NCI-H2029 treated with DMSO at 0.1 percent for 48 hours (cell line): ENCODE measurements around the gene SRP19.
A peak's percentile ranks its signal among the peaks of the same experiment; 100 is the strongest.
"Not testable (repeated sequence)": the region's sequence is repeated elsewhere in the genome, so short reads cannot be mapped to it uniquely, and the experiment has no call there.

ENCODE experiments used
- DNase-seq: peaks from one replicate; lab custom pipeline; 2025; lab: John Stamatoyannopoulos, UW

Gene SRP19

GRCh38 chr5:112860929-112861637 lies at the start of gene SRP19:
SRP19 (plus strand) TSS chr5:112861287; CDS start chr5:112861377, 90 bp downstream.
- peak; percentile 91 for DNase-seq

- DNase-seq = no peak
Measured at GRCh38 chr5:112812549-112812948, 48.5 kb upstream of the SRP19 start.

- no peak for DNase-seq
Measured at GRCh38 chr5:112820246-112820645, 40.8 kb upstream of the SRP19 start.

GRCh38 chr5:112822456-112822855 lies 38.6 kb upstream of the SRP19 start:
- DNase-seq = no peak

- DNase-seq = no peak
Measured at GRCh38 chr5:112823181-112823580, 37.9 kb upstream of the SRP19 start.

GRCh38 chr5:112823656-112824055 lies 37.4 kb upstream of the SRP19 start:
- no peak for DNase-seq

GRCh38 chr5:112824197-112824596 lies 36.9 kb upstream of the SRP19 start:
- no peak for DNase-seq

- DNase-seq = no peak
Measured at GRCh38 chr5:112830378-112830777, 30.7 kb upstream of the SRP19 start.

- no peak for DNase-seq
Measured at GRCh38 chr5:112833971-112834370, 27.1 kb upstream of the SRP19 start.

GRCh38 chr5:112844489-112844888 lies 16.6 kb upstream of the SRP19 start:
- no peak for DNase-seq

GRCh38 chr5:112846556-112846955 lies 14.5 kb upstream of the SRP19 start:
- DNase-seq = no peak

- no peak for DNase-seq
Measured at GRCh38 chr5:112847306-112847705, 13.8 kb upstream of the SRP19 start.

GRCh38 chr5:112848116-112848811 lies 12.8 kb upstream of the SRP19 start:
- peak; percentile 86 for DNase-seq

- DNase-seq = no peak
Measured at GRCh38 chr5:112849912-112850311, 11.2 kb upstream of the SRP19 start.

GRCh38 chr5:112854651-112855050 lies 6.4 kb upstream of the SRP19 start:
- DNase-seq = no peak

GRCh38 chr5:112857866-112858265 lies 3.2 kb upstream of the SRP19 start:
- DNase-seq = no peak

GRCh38 chr5:112860571-112860928 lies 537 bp upstream of the SRP19 start:
- not testable (repeated sequence) for DNase-seq

- no peak for DNase-seq
Measured at GRCh38 chr5:112861638-112861985, 525 bp downstream of the SRP19 start.

GRCh38 chr5:112862085-112862484 lies 998 bp downstream of the SRP19 start:
- no peak for DNase-seq

GRCh38 chr5:112863549-112863948 lies 2.5 kb downstream of the SRP19 start:
- DNase-seq = no peak

- DNase-seq = no peak
Measured at GRCh38 chr5:112865128-112865527, 4.0 kb downstream of the SRP19 start.

- DNase-seq = no peak
Measured at GRCh38 chr5:112866739-112867138, 5.7 kb downstream of the SRP19 start.

GRCh38 chr5:112867411-112867810 lies 6.3 kb downstream of the SRP19 start:
- DNase-seq = no peak

- no peak for DNase-seq
Measured at GRCh38 chr5:112869948-112870347, 8.9 kb downstream of the SRP19 start.
